Mesodermal cell (in vitro differentiated cells): ENCODE measurements around the gene TOM1L2.

Experiments used
- H3K27ac ChIP-seq: 2 replicates; pipeline ENCODE4 v1.7.0; 2013; ENCODE audit warnings: mild to moderate bottlenecking, low read depth, low read length, moderate library complexity; ENCODE audit not compliant: severe bottlenecking
- H3K36me3 ChIP-seq: 2 replicates; pipeline ENCODE4 v1.7.1; 2013; ENCODE audit warnings: mild to moderate bottlenecking, low read length, moderate library complexity; ENCODE audit not compliant: control insufficient read depth, insufficient read depth
- H3K4me1 ChIP-seq: one replicate; pipeline ENCODE4 v1.7.1; 2013; ENCODE audit warnings: mild to moderate bottlenecking, low read length; ENCODE audit not compliant: insufficient read depth, control insufficient read depth, poor library complexity, severe bottlenecking
- H3K4me3 ChIP-seq: 2 replicates; pipeline ENCODE4 v1.7.0; 2013; ENCODE audit warnings: low read length, control low read depth, mild to moderate bottlenecking; ENCODE audit not compliant: insufficient read depth, poor library complexity, severe bottlenecking; ENCODE audit errors: extremely low read depth
- H3K9me3 ChIP-seq: 2 replicates; pipeline ENCODE4 v1.7.1; 2013; ENCODE audit warnings: mild to moderate bottlenecking, low read length, moderate library complexity; ENCODE audit not compliant: control insufficient read depth
- WGBS, 2 experiments: methylation state at CpG; one replicate each; pipeline ENCODE4 v1.1.5; 2013; ENCODE audit warnings: missing lambda C conversion rate in 2 of 2; ENCODE audit not compliant: insufficient coverage in 2 of 2; 5-methylcytosine and 5-hydroxymethylcytosine counted together

TOM1L2 gene

DNA sequence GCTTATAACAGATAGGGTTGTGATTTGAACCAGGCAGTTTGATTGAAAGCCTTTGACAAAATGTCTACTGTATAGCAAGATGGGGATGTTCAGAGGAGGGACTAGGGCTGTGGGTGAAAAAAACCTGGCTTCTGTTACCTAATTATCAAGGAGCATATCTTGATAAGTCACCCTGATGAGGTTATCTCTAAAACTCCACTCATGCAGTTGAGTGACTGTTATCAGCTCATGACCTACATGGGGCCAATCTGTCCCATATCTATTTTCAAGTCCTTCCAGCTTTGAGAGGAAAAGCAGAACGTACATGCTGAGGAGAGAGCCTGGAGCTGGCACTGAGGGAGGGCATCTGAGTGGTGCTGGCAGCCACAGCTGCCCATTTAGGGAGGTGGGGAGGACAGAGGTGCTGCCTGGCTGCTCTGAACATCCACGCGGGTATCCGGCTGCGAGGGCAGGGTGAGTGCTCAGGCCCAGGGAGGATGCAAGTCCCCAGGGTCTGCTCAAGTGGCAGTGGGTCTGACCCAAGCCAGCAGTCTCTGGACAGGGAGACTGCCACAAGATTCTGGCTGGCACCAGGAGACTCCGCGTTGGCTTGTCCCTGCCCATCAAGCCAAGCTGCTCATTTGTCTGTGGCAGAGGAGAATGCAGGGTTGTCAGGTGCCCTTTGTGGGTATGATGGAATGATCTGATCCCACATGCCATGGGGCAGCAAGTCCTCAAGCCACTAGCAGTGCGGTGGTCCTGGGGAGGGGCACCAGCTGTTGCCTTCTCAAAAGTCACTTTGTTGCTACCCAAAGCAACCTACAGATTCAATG, 37.6 kb upstream of the TOM1L2 start:
- Histone ChIP-seq H3K4me1 (peaks cover 3% of the 10 kb centered on the region), H3K27ac (no peak overlapping the region), H3K36me3 (peaks cover 11% of the 10 kb centered on the region), H3K4me3 (no peak overlapping the region), H3K9me3 (no peaks in the 10 kb centered on the region)
- WGBS, 2 experiments = 85 to 89% methylated on average over 6 to 8 of the region's 8 CpGs

DNA sequence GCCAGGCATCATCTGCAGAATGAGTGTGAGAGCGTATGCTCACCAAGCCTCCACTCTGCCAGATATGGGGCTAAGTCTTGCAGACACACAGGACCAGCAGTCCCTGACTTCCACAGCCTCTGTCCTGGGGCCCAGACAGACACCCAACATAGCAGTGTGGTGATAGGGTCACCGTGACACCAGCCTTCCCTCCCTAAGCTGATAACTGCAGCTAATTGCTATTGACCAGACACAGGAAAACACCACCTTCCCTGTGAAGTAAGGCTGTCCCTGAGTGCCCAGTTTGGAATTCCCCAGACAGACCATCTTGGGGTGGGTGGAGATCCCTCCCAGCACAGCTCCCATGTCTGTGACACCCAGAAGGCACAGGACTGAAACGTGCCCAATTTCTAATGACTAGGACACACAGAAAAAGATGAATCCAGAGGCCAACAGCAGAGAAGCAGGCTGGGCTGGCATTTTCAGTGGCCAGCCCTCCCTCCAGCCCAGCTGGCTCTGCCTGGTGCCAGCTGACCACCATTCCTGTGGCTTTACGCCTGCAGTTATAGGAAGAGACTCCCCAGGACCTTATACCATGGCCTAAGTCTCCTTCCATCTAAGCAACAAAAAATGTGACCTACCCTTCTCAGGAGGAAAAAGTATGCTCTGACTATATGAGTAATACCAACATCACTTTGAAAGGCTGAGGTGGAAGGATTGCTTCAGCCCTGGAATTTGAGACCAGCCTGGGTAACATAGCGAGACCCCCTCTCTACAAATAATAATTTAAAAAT, 36.5 kb upstream of the TOM1L2 start:
- WGBS, 2 experiments = 93 to 100% methylated on average over 2 to 3 of the region's 5 CpGs
- no peaks in the 10 kb centered on the region for H3K9me3 ChIP-seq
- no peak overlapping the region for H3K27ac ChIP-seq
- no peak overlapping the region for H3K4me3 ChIP-seq
- H3K4me1 ChIP-seq = peaks cover 3% of the 10 kb centered on the region
- H3K36me3 ChIP-seq = peaks cover 11% of the 10 kb centered on the region

DNA sequence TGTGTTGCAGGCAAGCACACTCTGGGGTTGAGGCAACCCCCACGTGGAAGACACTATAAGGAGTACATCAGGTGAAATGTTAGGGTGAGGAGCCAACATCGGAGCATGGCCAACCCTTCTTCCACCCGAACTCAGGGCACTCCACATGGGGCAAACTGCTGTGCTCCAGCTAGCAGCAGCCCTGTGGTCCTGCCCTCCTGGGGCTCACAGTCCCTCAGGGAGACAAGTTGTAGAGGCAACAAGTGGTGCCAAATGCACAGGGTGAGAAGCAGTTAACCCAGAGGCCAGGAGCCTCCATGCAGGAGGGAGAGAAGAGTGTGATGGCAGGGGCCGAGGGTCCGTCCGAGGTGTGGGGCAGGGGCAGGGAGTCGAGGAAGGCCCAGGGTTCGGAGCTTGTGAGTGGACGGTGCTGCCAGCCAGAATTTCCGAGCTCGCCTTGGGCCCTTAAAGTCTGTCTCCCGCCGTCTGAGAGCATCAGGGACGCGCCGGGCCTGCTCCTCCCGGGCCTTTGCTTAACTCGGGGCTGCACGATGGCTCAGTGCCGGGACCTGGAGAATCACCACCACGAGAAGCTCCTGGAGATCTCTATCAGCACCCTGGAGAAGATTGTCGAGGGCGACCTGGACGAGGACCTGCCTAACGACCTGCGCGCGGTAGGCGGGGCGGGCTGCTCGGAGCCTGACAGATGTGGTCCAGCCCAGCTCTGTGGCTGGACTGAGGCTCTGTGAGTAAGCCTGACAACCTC, 34.5 kb upstream of the TOM1L2 start:
- Histone ChIP-seq H3K9me3 (no peaks in the 10 kb centered on the region), H3K4me3 (no peak overlapping the region), H3K36me3 (peaks cover 11% of the 10 kb centered on the region), H3K4me1 (peaks cover 3% of the 10 kb centered on the region), H3K27ac (no peak overlapping the region)
- WGBS, 2 experiments = 88 to 91% methylated on average over 19 to 21 of the region's 31 CpGs

DNA sequence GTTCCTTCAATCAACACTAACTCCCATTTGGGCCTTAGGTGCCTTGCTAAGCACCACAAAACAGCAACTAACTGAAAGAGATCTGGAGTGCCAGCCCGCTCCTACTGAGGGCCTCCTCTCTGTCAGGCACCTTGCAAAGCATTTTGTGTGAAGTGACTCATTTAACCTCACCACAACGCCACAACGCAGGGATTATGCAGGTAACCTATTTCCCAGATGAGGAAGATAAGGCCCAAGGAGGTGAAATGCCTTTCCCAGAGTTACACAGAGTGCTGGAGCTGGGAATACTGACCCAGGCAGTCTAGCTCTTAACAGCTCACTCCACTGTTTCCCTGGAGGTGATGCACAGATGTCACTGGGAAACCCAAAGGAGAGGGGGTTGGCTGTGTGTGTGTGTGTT, 33.3 kb upstream of the TOM1L2 start:
- 92 to 100% methylated on average over 1 to 3 of the region's 3 CpGs for WGBS, 2 experiments
- Histone ChIP-seq H3K27ac (no peak overlapping the region), H3K9me3 (no peaks in the 10 kb centered on the region), H3K4me3 (no peak overlapping the region), H3K4me1 (peaks cover 3% of the 10 kb centered on the region), H3K36me3 (peaks cover 9% of the 10 kb centered on the region)

DNA sequence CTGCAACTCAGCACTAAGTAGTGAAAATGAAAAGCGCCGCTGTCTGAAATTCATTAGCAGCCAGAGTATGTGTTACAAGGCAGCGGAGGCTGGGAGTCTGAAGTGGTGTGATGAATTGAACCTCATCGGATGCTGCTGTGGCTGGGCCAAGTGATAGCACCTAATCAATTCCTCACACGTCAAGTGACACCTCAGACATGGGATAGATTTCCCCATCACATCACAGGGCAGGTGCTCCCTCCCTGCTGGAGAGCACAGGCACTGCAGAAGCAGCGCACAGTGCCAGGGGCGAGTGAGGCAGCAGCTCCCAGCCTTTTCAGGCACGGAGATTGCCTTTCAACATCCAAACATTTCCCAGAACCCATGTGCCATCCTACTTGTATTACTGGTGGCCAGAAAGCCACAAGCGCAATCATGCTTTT, 32.7 kb upstream of the TOM1L2 start:
- H3K27ac ChIP-seq = no peak overlapping the region
- WGBS, 2 experiments = 85 to 89% methylated on average over 6 to 7 of the region's 9 CpGs
- H3K4me3 ChIP-seq = no peak overlapping the region

DNA sequence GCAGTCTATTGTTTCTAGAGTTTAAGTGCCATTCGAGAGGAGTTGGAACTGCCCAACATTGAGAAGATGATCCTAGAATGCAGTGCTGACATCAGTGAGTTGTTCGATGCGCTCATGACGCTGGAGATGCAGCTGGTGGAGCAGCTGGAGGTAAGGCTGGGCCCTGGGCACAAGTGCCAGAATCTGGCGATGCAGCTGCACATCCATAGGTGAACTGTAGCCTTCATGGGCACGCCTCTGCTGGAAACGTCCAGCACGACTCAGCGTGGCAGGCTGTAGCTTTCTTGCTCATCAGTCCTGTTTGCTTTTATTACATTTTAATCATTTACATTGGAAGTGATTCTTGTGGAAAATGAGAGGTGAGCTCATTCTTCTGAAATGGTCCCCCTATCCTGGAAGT, 32.1 kb upstream of the TOM1L2 start:
- WGBS, 2 experiments = 96 to 97% methylated on average over 5 to 8 of the region's 9 CpGs
- no peak overlapping the region for H3K27ac ChIP-seq

More for the DNA sequence above, 32.7 kb upstream of the TOM1L2 start:
- H3K36me3 ChIP-seq = peaks cover 3% of the 10 kb centered on the region
- H3K4me1 ChIP-seq = peaks cover 3% of the 10 kb centered on the region
- no peaks in the 10 kb centered on the region for H3K9me3 ChIP-seq

DNA sequence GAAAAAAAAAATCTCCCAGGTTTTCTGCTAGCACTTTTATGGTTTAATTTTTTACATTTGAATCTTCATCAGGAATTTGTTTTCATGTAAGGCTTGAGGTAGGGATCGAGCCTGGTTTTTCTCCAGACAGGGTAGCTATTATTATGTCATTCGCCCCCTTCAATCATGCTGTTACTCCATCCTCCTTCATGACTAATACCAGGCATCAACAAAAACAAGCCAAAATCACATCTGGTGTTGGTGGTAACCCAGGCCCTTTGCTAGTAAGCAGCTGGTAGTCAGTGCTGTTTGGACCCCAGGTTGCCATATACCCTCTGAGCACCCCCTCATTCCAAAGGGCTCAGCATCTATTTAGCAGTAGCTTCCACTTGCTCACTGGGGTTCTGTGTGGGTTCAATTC, 30.0 kb upstream of the TOM1L2 start:
- H3K4me3 ChIP-seq = no peak overlapping the region

More for the DNA sequence above, 32.1 kb upstream of the TOM1L2 start:
- Histone ChIP-seq H3K4me1 (peaks cover 7% of the 10 kb centered on the region), H3K4me3 (no peak overlapping the region), H3K36me3 (no peaks in the 10 kb centered on the region), H3K9me3 (no peaks in the 10 kb centered on the region)

DNA sequence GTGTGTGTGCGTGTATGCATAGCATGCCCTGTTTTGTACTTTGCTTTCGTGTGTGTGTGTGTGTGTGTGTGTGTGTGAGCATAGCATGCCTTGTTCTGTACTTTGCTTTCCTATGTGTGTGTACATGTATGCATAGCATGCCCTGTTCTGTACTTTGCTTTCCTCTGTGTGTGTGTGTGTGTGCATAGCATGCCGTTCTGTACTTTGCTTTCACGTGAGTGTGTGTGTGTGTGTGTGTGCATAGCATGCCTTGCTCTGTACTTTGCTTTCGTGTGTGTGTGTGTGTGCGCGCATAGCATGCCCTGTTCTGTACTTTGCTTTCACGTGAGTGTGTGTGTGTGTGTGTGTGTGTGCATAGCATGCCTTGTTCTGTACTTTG, 27.8 kb upstream of the TOM1L2 start:
- WGBS, 2 experiments = 83 to 85% methylated on average over 3 to 4 of the region's 8 CpGs
- Histone ChIP-seq H3K4me3 (no peak overlapping the region), H3K4me1 (peaks cover 4% of the 10 kb centered on the region), H3K9me3 (no peaks in the 10 kb centered on the region), H3K36me3 (no peaks in the 10 kb centered on the region), H3K27ac (no peak overlapping the region)

More for the DNA sequence above, 30.0 kb upstream of the TOM1L2 start:
- Histone ChIP-seq H3K27ac (no peak overlapping the region), H3K36me3 (no peaks in the 10 kb centered on the region), H3K4me1 (peaks cover 4% of the 10 kb centered on the region), H3K9me3 (no peaks in the 10 kb centered on the region)
- WGBS, 2 experiments = 100% methylated on average over 1 of the region's 2 CpGs; no CpG with 5 or more reads in 1 of the 2 experiments

DNA sequence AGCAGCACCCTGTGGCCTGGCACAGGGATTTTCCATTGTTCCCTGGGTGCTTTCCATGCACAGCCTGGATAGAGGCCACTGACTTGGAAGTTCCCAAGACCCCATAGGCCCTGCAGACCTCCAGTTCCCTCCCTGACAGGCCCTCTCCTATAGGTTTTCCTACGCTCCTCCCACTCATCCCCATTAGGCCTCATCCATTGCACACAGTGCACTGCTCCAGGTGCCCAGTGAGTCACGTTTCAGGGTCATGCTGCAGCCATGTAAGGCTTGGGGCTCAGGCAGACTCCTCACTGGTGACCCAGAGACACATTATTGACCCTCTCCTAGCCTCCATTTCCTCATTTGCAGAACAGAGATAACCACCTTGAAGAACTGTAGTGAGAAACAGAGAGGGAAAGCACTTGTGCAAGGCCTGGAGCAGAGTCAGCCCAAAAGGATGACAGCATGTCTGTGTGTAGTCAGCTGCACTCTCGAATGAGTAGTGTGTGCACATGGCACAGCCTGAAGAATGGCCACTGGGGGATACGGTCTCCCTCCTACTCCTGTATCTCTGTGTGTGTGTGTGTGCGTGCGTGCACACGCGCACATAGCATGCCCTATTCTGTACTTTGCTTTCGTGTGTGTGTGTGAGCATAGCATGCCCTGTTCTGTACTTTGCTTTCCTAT, 27.3 kb upstream of the TOM1L2 start:
- Histone ChIP-seq H3K4me3 (no peak overlapping the region), H3K27ac (no peak overlapping the region)
- WGBS, 2 experiments = 86 to 100% methylated on average over 6 to 9 of the region's 9 CpGs

DNA sequence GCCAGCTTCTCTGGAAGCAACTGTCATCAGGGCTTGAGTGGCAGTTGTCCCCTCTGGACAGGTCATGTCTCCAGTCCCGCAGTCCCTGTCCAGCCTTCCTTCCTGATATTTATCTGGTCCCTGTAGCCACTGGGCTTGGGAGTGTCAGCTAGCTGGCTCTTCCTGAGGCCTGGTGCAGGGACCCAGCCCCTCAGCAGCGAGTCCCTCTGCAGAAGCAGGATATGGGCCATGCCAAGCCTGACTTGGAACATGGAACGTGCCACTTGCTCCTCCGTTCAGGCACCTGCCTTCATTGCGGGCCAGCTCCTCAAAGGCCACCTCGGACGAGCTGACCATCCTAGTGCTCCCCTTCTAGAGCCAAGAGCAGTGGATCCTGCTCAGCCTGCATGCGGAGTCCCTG, 26.7 kb upstream of the TOM1L2 start:
- Histone ChIP-seq H3K36me3 (no peaks in the 10 kb centered on the region), H3K27ac (no peak overlapping the region), H3K4me3 (no peak overlapping the region), H3K9me3 (no peaks in the 10 kb centered on the region), H3K4me1 (peaks cover 8% of the 10 kb centered on the region)
- 93 to 96% methylated on average over 7 to 8 of the region's 8 CpGs for WGBS, 2 experiments

More for the DNA sequence above, 27.3 kb upstream of the TOM1L2 start:
- Histone ChIP-seq H3K36me3 (no peaks in the 10 kb centered on the region), H3K9me3 (no peaks in the 10 kb centered on the region), H3K4me1 (peaks cover 8% of the 10 kb centered on the region)
